Stomach (tissue), 4 donors: Measurements from ENCODE around the gene GRIA4.

Source experiments
- POLR2A ChIP-seq, 4 donors: fragments of 450-650 bp; IDR thresholded peaks; one replicate each; pipeline ENCODE4 v1.6.1; 2016; ENCODE audit warnings: antibody characterized with exemption in 4 of 4, control low read depth in 2 of 4, mild to moderate bottlenecking in 1 of 4, moderate library complexity in 1 of 4
- POLR2AphosphoS5 ChIP-seq, 3 donors: sonication (generic); formaldehyde crosslinking; IDR thresholded peaks; one replicate each; pipeline ENCODE4 v1.6.1; 2016; ENCODE audit warnings: antibody characterized with exemption in 3 of 3

- TF ChIP-seq POLR2A (IDR thresholded peaks at IDR 0.05) (no peak), POLR2AphosphoS5 (IDR thresholded peaks at IDR 0.05) (no peak)
Measured at GRCh38 chr11:105769627-105770026, 159.8 kb downstream of the GRIA4 start.
